Measurements from ENCODE around the gene PSMD7.
"Not testable (repeated sequence)": the region's sequence is repeated elsewhere in the genome, so short reads cannot be mapped to it uniquely, and the experiment has no call there.

The PSMD7 gene

DNA sequence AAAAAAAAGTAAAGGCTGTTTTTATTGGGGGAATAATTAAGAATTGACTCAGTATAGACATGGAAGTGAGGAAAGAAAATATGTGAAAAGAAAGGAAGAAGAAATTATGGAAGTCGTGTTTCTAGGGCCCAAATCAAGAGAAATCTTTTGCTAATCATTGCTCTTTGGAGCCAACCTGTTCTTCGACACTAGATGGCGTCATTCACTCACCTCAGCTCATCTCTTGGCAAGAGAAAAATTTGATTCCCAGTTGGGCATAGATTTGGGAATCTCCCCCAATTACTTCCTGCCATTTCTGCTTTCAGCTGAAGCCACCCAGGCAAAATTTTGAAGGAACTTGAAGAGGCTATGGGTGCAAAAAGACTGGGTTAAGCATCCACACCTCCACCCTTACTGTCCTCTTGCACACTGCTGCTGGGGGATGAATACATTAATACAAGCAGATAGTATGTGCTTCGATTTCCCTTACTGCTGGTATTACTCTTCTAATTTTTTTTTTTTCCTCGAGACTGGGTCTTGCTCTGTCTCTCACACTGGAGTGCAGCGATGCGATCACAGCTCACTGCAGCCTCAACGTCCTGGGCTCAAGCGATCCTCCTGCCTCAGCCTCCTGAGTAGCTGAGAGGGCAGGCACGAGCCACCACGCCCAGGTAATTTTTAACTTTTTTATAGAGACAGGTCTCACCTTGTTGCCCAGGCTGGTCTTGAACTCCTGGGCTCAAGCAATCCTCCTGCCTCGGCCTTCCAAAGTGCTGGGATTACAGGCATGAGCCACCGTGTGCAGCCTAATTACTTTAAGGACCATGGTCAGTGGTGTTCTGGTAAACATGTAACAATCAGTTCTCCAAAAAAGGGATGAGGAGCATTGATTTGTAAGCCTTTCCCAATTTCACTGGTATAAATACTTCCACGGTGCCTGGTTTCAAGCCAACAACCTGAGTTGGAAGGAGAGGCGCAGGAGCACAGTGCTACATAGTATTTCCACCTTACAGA, 13.5 kb downstream of the PSMD7 start:
- peak; percentile 58 for ATAC-seq
- no peaks in the 10 kb centered on the region for H3K4me1 Mint-ChIP-seq
- no peaks in the 10 kb centered on the region for H3K9me3 Mint-ChIP-seq
- DNase-seq: peak in 1 of 2 donors; percentile 5
- H3K4me3 Mint-ChIP-seq: no peak overlapping the region
- no peaks in the 10 kb centered on the region for H3K27me3 Mint-ChIP-seq
- H3K27ac Mint-ChIP-seq: no peak overlapping the region

DNA sequence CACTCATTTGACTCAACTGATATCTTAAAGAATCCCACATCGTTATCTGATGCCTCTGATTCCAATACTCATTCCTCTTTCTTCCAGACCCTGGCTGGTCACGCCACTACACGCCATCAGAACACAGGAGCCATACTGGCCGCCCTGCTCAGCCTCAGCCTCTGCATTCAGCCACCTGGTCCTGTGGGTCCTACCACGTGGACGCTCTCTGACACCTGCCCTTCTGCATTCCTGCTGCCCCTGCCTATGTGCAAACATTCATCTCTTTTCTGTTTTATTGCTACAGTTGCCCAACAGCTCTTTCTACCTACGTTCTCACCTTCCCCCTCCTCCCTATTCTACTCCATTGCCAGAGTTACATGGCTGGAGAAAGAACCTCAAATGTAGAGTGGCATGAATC, 18.4 kb downstream of the PSMD7 start:
- Mint-ChIP-seq H3K4me3 (no peak overlapping the region), H3K4me1 (no peaks in the 10 kb centered on the region), H3K27me3 (no peaks in the 10 kb centered on the region), H3K9me3 (no peaks in the 10 kb centered on the region), H3K27ac (peak overlapping the region in 1 of 2 donors; percentile 13)
- DNase-seq (no peak), ATAC-seq (no peak)

DNA sequence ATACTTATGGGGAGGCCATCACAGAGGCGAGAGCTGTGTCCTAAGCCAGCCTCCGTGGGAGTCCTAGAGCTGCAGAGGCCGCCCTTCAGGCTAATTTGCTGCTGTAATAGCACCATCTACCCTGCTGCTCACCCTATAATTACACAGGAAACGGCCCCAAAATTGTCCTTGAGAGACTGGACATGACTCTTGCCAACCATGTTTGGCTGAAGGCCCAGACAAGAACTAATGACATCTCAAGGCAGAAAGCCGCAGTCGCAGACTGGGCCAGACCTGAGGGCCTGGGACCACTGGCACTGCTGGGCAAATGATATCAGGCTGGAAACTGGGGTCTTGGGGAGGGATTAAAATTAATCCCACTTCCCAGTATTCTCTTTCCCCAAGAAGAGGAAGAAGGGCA, 24.1 kb downstream of the PSMD7 start:
- Mint-ChIP-seq H3K4me1 (no peaks in the 10 kb centered on the region), H3K4me3 (no peak overlapping the region), H3K9me3 (no peaks in the 10 kb centered on the region), H3K27ac (no peak overlapping the region), H3K27me3 (no peaks in the 10 kb centered on the region)
- DNase-seq: no peak
- ATAC-seq: no peak

DNA sequence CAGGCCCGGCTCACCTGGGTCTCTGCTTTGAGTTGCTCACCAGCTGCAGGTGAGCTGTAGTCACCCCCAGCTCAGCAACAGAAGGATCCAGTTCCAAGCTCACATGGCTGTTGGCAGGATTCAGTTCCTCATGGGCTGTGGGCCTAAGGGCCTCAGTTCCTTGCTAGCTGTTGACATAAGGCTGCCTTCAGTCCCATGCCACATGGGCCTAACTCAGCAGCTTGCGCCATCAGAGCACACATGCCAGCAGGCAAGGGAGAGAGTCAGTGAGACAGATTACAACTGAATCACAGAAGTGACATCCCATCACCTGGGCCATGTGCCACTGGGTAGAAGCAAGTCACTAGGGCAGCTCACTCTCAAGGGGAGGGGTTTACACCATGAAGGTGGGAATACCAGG, 24.7 kb downstream of the PSMD7 start:
- no peaks in the 10 kb centered on the region for H3K27me3 Mint-ChIP-seq
- ATAC-seq: no peak
- no peak overlapping the region for H3K4me3 Mint-ChIP-seq
- no peak overlapping the region for H3K27ac Mint-ChIP-seq
- H3K4me1 Mint-ChIP-seq: no peaks in the 10 kb centered on the region
- no peak for DNase-seq
- no peaks in the 10 kb centered on the region for H3K9me3 Mint-ChIP-seq

DNA sequence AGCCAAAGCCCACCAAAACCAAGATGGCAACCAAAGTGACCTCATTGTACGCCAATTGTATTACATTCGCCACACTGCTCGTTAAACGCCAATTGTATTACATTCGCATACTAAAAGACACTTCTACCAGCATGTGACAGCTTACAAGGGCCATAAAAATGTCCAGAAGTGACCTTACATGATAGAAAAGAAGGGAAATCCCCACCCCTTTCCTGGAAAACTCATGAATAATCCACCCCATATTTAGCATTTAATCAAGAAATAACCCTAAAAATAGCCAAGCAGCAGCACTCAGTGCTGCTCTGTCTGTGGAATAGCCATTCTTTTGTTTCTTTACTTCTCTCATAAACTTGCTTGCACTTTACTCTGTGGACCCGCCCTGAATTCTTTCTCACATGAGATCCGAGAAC, 25.7 kb downstream of the PSMD7 start:
- Mint-ChIP-seq H3K9me3 (no peaks in the 10 kb centered on the region), H3K27me3 (no peaks in the 10 kb centered on the region), H3K4me1 (no peaks in the 10 kb centered on the region), H3K27ac (no peak overlapping the region), H3K4me3 (no peak overlapping the region)
- DNase-seq (no peak), ATAC-seq (no peak)

DNA sequence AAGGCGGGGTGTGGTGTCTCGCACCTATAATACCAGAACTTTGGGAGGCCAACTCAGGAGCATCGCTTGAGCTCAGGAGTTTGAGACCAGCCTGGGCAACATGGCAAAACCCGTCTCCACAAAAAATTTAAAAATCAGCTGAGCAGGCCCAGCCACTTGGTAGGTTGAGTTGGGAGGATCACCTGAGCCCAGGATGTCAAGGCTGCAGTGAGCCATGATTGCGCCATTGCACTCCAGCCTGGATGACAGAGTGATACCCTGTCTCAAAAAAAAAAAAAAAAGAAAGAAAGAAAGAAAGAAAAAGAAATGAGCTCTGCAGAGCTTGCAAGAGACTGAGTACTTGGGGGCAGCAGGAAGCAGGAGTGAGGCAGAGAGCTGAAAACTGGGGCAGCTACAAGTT, 28.2 kb downstream of the PSMD7 start:
- H3K27ac Mint-ChIP-seq: peak overlapping the region in 1 of 2 donors; percentile 81
- not testable (repeated sequence) for ATAC-seq, H3K9me3 Mint-ChIP-seq, H3K27me3 Mint-ChIP-seq, H3K4me3 Mint-ChIP-seq, H3K4me1 Mint-ChIP-seq, DNase-seq

DNA sequence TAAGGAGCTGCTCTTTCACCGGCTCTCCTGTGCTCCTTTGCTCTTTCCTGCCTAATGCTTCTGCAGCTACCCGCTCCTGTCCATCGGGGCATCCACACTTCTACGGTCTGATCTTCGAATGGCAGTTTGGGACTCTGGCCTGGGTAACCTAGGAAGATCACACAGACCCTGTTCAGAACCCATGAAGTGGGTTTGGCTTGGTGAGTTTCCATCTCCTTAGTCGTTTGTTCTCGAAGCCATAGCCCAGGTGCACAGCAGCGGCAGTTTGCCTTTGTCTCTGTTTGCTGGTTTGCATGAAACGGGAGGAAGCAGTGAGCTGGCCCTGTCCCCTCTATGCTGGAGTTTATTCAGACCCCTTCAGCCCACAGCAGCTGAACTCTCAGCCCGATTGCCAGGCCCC, 29.0 kb downstream of the PSMD7 start:
- H3K27ac Mint-ChIP-seq: peak overlapping the region; percentile 1 to 42

DNA sequence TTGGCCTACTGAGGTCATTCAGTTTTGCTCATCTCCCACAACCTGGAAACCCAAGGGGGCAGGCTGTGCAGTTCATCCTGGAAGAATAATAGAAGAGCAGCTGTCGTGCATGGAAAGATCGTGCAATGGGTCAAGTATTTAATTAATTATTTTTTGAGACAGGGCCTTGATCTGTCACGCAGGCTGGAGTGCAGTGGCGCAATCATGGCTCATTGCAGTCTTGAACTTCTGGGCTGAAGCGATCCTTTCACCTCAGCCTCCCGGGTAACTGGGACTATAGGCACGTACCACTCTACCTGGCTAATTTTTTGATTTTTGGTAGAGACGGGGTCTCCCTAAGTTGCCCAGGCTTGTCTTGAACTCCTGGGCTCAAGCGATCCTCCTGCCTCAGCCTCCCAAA, 31.7 kb downstream of the PSMD7 start:
- ATAC-seq, DNase-seq, H3K4me3 Mint-ChIP-seq, H3K9me3 Mint-ChIP-seq, H3K27ac Mint-ChIP-seq, H3K27me3 Mint-ChIP-seq, H3K4me1 Mint-ChIP-seq: not testable (repeated sequence)

More for the DNA sequence above, 29.0 kb downstream of the PSMD7 start:
- ATAC-seq: no peak
- no peak for DNase-seq
- H3K4me1 Mint-ChIP-seq: no peaks in the 10 kb centered on the region
- H3K9me3 Mint-ChIP-seq: no peaks in the 10 kb centered on the region
- no peaks in the 10 kb centered on the region for H3K27me3 Mint-ChIP-seq
- H3K4me3 Mint-ChIP-seq: no peak overlapping the region

DNA sequence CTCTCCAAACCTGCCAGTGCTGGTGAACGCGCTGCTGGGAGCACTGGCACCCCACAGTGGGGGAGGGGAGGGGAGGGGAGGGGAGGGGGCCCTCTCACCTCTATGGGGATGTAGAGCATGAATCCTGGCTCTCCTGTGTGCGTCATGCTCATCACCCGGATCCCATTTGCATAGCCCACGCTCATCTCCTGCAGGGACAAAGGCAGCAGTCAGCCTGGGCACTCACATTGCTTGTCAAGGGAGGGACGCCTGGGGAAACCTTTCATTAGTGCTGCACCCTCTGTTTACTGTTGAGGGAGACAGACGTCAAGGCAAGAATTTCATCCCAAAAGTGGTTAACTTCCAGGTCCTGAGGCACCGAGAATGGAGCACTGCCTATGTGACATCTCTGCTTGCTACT, 35.9 kb downstream of the PSMD7 start:
- not testable (repeated sequence) for ATAC-seq, H3K27me3 Mint-ChIP-seq, DNase-seq, H3K27ac Mint-ChIP-seq, H3K4me1 Mint-ChIP-seq, H3K4me3 Mint-ChIP-seq, H3K9me3 Mint-ChIP-seq

DNA sequence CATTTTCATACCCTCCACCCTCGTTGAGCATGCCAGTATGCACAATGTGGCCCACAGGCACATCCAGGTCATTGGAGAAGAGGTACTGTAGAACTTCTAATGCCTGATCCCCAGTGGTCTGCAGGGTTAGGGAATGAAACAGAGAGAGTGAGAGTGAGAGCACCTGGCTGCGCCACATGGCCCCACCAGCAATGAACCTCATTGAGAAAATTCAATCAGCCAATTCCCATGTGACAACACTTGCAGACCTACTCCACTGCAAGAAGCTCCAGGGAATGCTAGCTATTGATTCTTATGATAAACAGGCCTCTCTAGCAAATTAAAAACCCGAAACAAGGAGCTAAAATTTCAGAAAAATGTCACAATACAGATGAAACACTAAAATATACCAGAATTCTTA, 40.9 kb downstream of the PSMD7 start:
- H3K27me3 Mint-ChIP-seq, H3K27ac Mint-ChIP-seq, H3K4me1 Mint-ChIP-seq, ATAC-seq, H3K4me3 Mint-ChIP-seq, H3K9me3 Mint-ChIP-seq, DNase-seq: not testable (repeated sequence)

DNA sequence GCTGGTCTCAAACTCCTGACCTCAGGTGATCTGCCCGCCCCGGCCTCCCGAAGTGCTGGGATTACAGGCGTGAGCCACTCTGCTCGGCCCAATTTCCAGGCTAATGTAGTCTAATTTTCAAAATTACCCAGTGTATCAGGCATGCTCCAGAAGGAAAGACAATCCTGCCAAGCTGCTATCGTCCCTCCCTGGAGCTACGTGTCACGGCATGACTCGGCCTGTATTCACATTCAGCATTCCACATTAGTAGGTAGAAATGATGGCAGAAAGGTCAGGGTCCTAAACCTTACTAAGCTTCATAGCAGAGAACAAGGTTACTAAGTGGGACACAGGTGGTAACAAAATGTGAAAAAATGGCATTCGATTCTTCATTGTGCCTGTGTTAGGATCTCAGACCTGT, 42.6 kb downstream of the PSMD7 start:
- not testable (repeated sequence) for H3K4me3 Mint-ChIP-seq, H3K4me1 Mint-ChIP-seq, ATAC-seq, H3K27me3 Mint-ChIP-seq, H3K27ac Mint-ChIP-seq, DNase-seq, H3K9me3 Mint-ChIP-seq

DNA sequence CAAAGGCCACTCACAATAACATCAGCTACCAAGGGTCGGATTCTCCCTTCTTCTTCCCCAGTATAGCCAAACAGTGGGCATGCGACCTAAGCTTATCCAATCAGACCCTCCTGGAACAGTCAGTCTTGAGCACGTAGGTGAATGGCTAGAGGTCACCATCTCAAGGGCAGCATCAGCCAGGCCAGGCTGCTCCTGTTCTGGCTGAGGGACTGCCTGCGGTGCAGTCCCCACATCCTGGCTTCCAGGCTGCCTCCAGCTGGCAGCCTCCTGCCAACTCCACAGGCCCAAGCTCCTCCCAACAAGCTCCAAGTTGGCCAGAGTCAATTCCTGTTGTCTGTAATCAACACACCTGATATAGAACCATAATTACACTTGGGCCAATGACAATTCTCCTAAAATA, 56.4 kb downstream of the PSMD7 start:
- DNase-seq, H3K9me3 Mint-ChIP-seq, H3K4me3 Mint-ChIP-seq, H3K4me1 Mint-ChIP-seq, ATAC-seq, H3K27me3 Mint-ChIP-seq: not testable (repeated sequence)
- peak overlapping the region in 1 of 2 donors; percentile 19 for H3K27ac Mint-ChIP-seq

All from stimulated activated naive CD8-positive, alpha-beta T cell treated with anti-CD3 and anti-CD28 coated beads, Interleukin-15, amount 100 ng/mL, for 72 hours (primary cell).